HepG2 (cell line): ENCODE data around the gene PLEKHA3. TPM values are rescaled to one million over a fixed set of nuclear protein-coding genes. Genes with fewer than 3 reads are reported as not detected.
A peak's percentile ranks its signal among the peaks of the same experiment; 100 is the strongest.

Source experiments
- ARHGAP35 ChIP-seq: sonication (generic); formaldehyde crosslinking; IDR thresholded peaks from 2 replicates; pipeline ENCODE4 v1.9.0; 2022; ENCODE audit warnings: mild to moderate bottlenecking, inconsistent platforms, moderate library complexity, missing genetic modification reagents, borderline replicate concordance
- ARNTL ChIP-seq: sonication (generic); formaldehyde crosslinking; IDR thresholded peaks from 2 replicates; pipeline ENCODE4 v1.4.0; 2020; ENCODE audit warnings: mild to moderate bottlenecking, missing genetic modification reagents
- CEBPZ ChIP-seq: IDR thresholded peaks from 2 replicates; pipeline ENCODE4 v1.6.1; 2012; ENCODE audit warnings: low read length, improper control_type of control experiment
- HDAC2 ChIP-seq: sonication (generic); formaldehyde crosslinking; IDR thresholded peaks from 2 replicates; pipeline ENCODE4 v1.4.0; 2020; ENCODE audit warnings: missing genetic modification reagents
- HDAC6 ChIP-seq: fragments of 200-600 bp; sonication (generic); IDR thresholded peaks from 2 replicates; pipeline ENCODE4 v1.7.0; 2017; ENCODE audit warnings: mild to moderate bottlenecking, antibody characterized with exemption, low read length, low read depth
- HES4 ChIP-seq: sonication (generic); formaldehyde crosslinking; IDR thresholded peaks from 2 replicates; pipeline ENCODE4 v1.9.0; 2021; ENCODE audit warnings: mild to moderate bottlenecking, missing genetic modification reagents, borderline replicate concordance
- HMG20B ChIP-seq: conservative IDR thresholded peaks from 2 replicates; pipeline ENCODE4 v1.6.1; 2016; ENCODE audit warnings: missing genetic modification reagents, missing compliant biosample characterization
- HOXA3 ChIP-seq: sonication (generic); formaldehyde crosslinking; IDR thresholded peaks from 2 replicates; pipeline ENCODE4 v1.5.0; 2020; ENCODE audit warnings: missing genetic modification reagents
- JUND ChIP-seq: sonication (generic); formaldehyde crosslinking; IDR thresholded peaks from 2 replicates; pipeline ENCODE4 v1.8.0; 2022; ENCODE audit warnings: mild to moderate bottlenecking, missing genetic modification reagents
- KLF11 ChIP-seq: IDR thresholded peaks from 2 replicates; pipeline ENCODE4 v1.6.1; 2016; ENCODE audit warnings: missing compliant biosample characterization
- NFE2 ChIP-seq: sonication (generic); formaldehyde crosslinking; IDR thresholded peaks from 2 replicates; pipeline ENCODE4 v1.4.0; 2020; ENCODE audit warnings: missing genetic modification reagents
- NR2F1 ChIP-seq, 2 experiments: fragments of 450-650 bp in 1 of 2; formaldehyde crosslinking in 1 of 2; IDR thresholded peaks; 2 replicates each; pipeline versions ENCODE4 v1.5.0 to v1.6.1; 2016 to 2020; ENCODE audit warnings: mild to moderate bottlenecking in 1 of 2, missing compliant biosample characterization in 1 of 2, missing genetic modification reagents in 1 of 2, moderate library complexity in 1 of 2
- POLR2AphosphoS2 ChIP-seq: IDR thresholded peaks from 2 replicates; pipeline ENCODE4 v1.6.1; 2011; ENCODE audit warnings: low read depth, low read length, improper control_type of control experiment
- RAD21 ChIP-seq: fragments of 450-650 bp; formaldehyde crosslinking; IDR thresholded peaks from 2 replicates; pipeline ENCODE4 v1.5.0; 2020; ENCODE audit warnings: mild to moderate bottlenecking
- SMAD3 ChIP-seq: sonication (generic); formaldehyde crosslinking; IDR thresholded peaks from 2 replicates; pipeline ENCODE4 v1.4.0; 2020; ENCODE audit warnings: missing genetic modification reagents
- TGIF2 ChIP-seq: IDR thresholded peaks from 2 replicates; pipeline ENCODE4 v1.6.1; 2016; ENCODE audit warnings: control low read depth, missing compliant biosample characterization
- ZMYM3 ChIP-seq: sonication (generic); formaldehyde crosslinking; IDR thresholded peaks from 2 replicates; pipeline ENCODE4 v1.5.1; 2020; ENCODE audit warnings: mild to moderate bottlenecking, missing genetic modification reagents
- ZNF180 ChIP-seq: sonication (generic); formaldehyde crosslinking; IDR thresholded peaks from 2 replicates; pipeline ENCODE4 v1.4.0; 2020; ENCODE audit warnings: low read depth, missing genetic modification reagents, borderline replicate concordance
- ZNF205 ChIP-seq: IDR thresholded peaks from 2 replicates; pipeline ENCODE4 v1.6.1; 2018; ENCODE audit warnings: missing biosample characterization, missing genetic modification reagents
- ZNF263 ChIP-seq: sonication (generic); formaldehyde crosslinking; IDR thresholded peaks from 2 replicates; pipeline ENCODE4 v1.4.0; 2020; ENCODE audit warnings: missing genetic modification reagents
- ZNF329 ChIP-seq: sonication (generic); formaldehyde crosslinking; IDR thresholded peaks from 2 replicates; pipeline ENCODE4 v1.9.0; 2021; ENCODE audit warnings: low read depth, mild to moderate bottlenecking, missing genetic modification reagents
- ZNF430 ChIP-seq: sonication (generic); formaldehyde crosslinking; IDR thresholded peaks from 2 replicates; pipeline ENCODE4 v1.9.0; 2021; ENCODE audit warnings: mild to moderate bottlenecking, missing genetic modification reagents
- ZNF512 ChIP-seq: sonication (generic); formaldehyde crosslinking; IDR thresholded peaks from 2 replicates; pipeline ENCODE4 v1.4.0; 2020; ENCODE audit warnings: mild to moderate bottlenecking, missing genetic modification reagents
- ZNF530 ChIP-seq: sonication (generic); formaldehyde crosslinking; IDR thresholded peaks from 2 replicates; pipeline ENCODE4 v1.5.0; 2020; ENCODE audit warnings: low read depth, mild to moderate bottlenecking, missing genetic modification reagents
- ZNF549 ChIP-seq: sonication (generic); formaldehyde crosslinking; IDR thresholded peaks from 2 replicates; pipeline ENCODE4 v1.5.0; 2020; ENCODE audit warnings: missing genetic modification reagents
- ZNF644 ChIP-seq: IDR thresholded peaks from 2 replicates; pipeline ENCODE4 v1.6.1; 2016; ENCODE audit warnings: low read depth
- ZSCAN25 ChIP-seq: sonication (generic); formaldehyde crosslinking; IDR thresholded peaks from 2 replicates; pipeline ENCODE4 v1.8.0; 2022; ENCODE audit warnings: mild to moderate bottlenecking, missing genetic modification reagents
- polyA plus RNA-seq, 8 experiments: library from polyadenylated mRNA; depleted of rRNA in 3 of 8; stranded (reverse) in 7 of 8; unstranded in 1 of 8; fragments of >200 nt; fragmentation: Illumina TruSeq in 4 of 8; extraction: Trizol in 4 of 8; gene quantifications; 2 replicates each; pipeline versions ENCODE4 v1.2.1 to v1.2.3, GENCODE V29; 2011 to 2016; ENCODE audit warnings: low read depth in 4 of 8, missing spikeins in 1 of 8, mixed read lengths in 1 of 8; ENCODE audit not compliant: insufficient read depth in 1 of 8
- total RNA-seq, 5 experiments: library from RNA; depleted of rRNA; stranded (reverse); fragments of >200 nt; fragmentation: Illumina TruSeq; extraction: Trizol; gene quantifications; 2 replicates each; pipeline ENCODE4 v1.2.3, GENCODE V29; 2016; ENCODE audit warnings: low read depth in 1 of 5

Gene PLEKHA3
- total and polyA plus RNA-seq, 2 of the 13 experiments (the other 11 are each of a cell fraction or from before 2014, with no cell fraction given) = 11.7 to 23.1 TPM

- TF ChIP-seq SMAD3 (CRISPR knock-in tag) (peak; percentile 63; the same call in 1 of the 2 replicates), ZNF205 (CRISPR knock-in tag) (peak; percentile 88), POLR2AphosphoS2 (peak; percentile 82; the same call in 1 of the 2 replicates), ZNF530 (CRISPR knock-in tag) (no peak), HMG20B (CRISPR knock-in tag) (no peak; the same call in none of the 2 replicates), NR2F1 (CRISPR knock-in tag; IDR thresholded peaks at IDR 0.05) (0 out of 4 replicates have a peak, but pooled peaks of 1 of the 2 experiments have one; percentile 14), ZSCAN25 (peak; percentile 91), HES4 (CRISPR knock-in tag) (0 out of 2 replicates have a peak, but pooled peaks have one; percentile 8), JUND (CRISPR knock-in tag) (no peak), NFE2 (CRISPR knock-in tag) (no peak), KLF11 (no peak; the same call in 1 of the 2 replicates), ZNF263 (CRISPR knock-in tag) (peak; percentile 82), ZNF549 (no peak), CEBPZ (no peak), ARNTL (CRISPR knock-in tag) (peak; percentile 62; the same call in 1 of the 2 replicates), HDAC2 (peak; percentile 21; the same call in 1 of the 2 replicates), HOXA3 (CRISPR knock-in tag) (peak; percentile 73), RAD21 (CRISPR knock-in tag) (peak; percentile 80), ZMYM3 (peak; percentile 43; the same call in 1 of the 2 replicates), ZNF430 (CRISPR knock-in tag) (peak; percentile 86), ZNF329 (CRISPR knock-in tag) (peak; percentile 84; the same call in 1 of the 2 replicates), ARHGAP35 (peak; percentile 81; the same call in 1 of the 2 replicates), HDAC6 (no peak), ZNF644 (CRISPR knock-in tag) (no peak), ZNF512 (CRISPR knock-in tag) (peak; percentile 46; the same call in 1 of the 2 replicates), ZNF180 (CRISPR knock-in tag) (no peak), TGIF2 (peak; percentile 56)
Observed at GRCh38 chr2:178450774-178451525, 29.3 kb upstream of the PLEKHA3 start, which contains the start of the genes PJVK and PRKRA (continued).
